GM21723 (cell line): Measurements from ENCODE around the gene VSIR.

ENCODE experiments used
- ATAC-seq: cut with Tn5 transposase; IDR thresholded peaks from one replicate; pipeline ENCODE4 v1.9.1; 2021; ENCODE audit warnings: mild to moderate bottlenecking, moderate library complexity; ENCODE audit not compliant: unreplicated experiment

Gene VSIR

GRCh38 chr10:71698737-71699136, 74.6 kb downstream of the VSIR start:
- ATAC-seq = no peak

DNA sequence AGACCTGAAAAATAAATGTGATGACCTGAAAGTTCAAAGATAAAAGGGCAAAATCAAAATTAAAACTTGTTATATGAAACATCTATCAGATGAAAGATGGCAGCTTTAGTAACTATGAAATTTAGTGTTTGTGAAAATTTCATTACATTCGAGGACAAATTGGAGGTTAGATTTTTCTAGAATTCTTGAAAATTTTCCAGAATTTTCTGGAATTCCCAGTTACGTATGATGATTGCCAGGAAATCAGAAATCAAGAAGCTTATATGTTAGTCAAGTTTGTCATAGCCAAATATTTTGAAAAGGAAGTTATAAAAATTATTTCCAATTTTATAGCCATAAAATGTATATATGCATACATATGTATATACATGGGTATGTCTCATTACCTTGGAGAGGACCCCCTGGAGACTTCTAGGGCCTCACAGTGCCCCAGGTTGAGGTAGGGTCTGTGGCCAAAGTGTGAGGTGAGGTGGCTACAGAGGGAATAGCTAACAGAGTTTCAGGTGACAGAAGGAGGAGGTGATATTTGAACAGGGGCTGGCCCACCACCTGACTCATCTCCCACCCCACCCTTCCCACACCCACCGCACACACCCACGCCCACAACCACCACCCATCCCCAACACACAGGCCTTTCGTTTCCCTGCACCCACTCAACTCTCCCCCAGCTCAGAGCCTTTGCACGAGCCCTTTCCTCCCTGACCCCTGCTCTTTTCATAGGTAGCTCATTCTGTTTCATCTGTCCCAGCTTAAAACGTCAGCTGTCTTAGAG, 75.2 kb downstream of the VSIR start:
- ATAC-seq = no peak
